Retinal pigment epithelial cell (primary cell): Measurements from ENCODE around the gene USHBP1.

Experiments used
- DNase-seq: peaks from one replicate; pipeline ENCODE4 v3.0.0-alpha.2; 2010; ENCODE audit warnings: low read depth
- H3K4me3 ChIP-seq: 2 replicates; pipeline ENCODE4 v1.5.1; 2011; ENCODE audit warnings: mild to moderate bottlenecking, low read length, control low read depth, moderate library complexity
- TF ChIP-seq, protein P1 (sequence below): conservative IDR thresholded peaks from 2 replicates; pipeline ENCODE4 v1.5.1; 2011; ENCODE audit warnings: low read depth, low read length, control low read depth, inconsistent platforms

Gene USHBP1

DNA sequence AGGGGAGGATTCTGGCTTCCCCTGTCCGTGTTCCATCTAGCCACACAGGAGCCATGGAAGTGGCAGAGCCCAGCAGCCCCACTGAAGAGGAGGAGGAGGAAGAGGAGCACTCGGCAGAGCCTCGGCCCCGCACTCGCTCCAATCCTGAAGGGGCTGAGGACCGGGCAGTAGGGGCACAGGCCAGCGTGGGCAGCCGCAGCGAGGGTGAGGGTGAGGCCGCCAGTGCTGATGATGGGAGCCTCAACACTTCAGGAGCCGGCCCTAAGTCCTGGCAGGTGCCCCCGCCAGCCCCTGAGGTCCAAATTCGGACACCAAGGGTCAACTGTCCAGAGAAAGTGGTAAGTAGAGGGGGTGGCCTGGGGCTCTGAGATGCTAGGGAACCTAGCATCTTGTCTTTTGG is 4.2 kb upstream of the USHBP1 start:
- no peak for DNase-seq
- H3K4me3 ChIP-seq, result no peak overlapping the region
- TF ChIP-seq, protein P1, sequence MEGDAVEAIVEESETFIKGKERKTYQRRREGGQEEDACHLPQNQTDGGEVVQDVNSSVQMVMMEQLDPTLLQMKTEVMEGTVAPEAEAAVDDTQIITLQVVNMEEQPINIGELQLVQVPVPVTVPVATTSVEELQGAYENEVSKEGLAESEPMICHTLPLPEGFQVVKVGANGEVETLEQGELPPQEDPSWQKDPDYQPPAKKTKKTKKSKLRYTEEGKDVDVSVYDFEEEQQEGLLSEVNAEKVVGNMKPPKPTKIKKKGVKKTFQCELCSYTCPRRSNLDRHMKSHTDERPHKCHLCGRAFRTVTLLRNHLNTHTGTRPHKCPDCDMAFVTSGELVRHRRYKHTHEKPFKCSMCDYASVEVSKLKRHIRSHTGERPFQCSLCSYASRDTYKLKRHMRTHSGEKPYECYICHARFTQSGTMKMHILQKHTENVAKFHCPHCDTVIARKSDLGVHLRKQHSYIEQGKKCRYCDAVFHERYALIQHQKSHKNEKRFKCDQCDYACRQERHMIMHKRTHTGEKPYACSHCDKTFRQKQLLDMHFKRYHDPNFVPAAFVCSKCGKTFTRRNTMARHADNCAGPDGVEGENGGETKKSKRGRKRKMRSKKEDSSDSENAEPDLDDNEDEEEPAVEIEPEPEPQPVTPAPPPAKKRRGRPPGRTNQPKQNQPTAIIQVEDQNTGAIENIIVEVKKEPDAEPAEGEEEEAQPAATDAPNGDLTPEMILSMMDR, result no peak

- DNase-seq, result peak; percentile 97
- TF ChIP-seq, protein P1, result no peak
- peak within 1 kb of the TSS; percentile 99 for H3K4me3 ChIP-seq
These were observed 2.6 kb upstream of the USHBP1 start, which contains the start of gene BABAM1 for GRCh38 chr19:17266975-17267788. TSS of gene BABAM1 (plus strand) at chr19:17267443. CDS start at chr19:17268807, 1,364 bp downstream.

DNA sequence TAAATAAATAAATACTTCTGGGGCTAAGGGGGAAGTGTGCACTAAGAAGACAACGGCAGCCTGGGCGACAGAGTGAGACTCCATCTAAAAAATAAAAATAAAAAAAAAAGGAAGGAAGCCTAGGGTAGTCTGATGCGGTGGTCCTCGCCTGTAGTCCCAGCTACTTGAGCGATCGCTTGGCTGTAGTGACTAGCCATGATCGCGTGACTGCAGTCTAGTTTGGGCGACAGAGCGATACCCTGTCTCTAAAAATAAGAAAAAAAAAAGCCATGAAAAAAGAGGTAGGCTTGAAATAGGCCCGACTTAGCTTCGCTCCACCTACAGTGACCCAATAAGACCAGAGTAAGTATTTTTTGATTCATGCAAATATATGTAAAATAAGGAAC is 2.0 kb upstream of the USHBP1 start:
- TF ChIP-seq, protein P1, result no peak
- no peak for DNase-seq
- H3K4me3 ChIP-seq, result no peak overlapping the region

GRCh38 chr19:17266026-17266425 is 1.5 kb upstream of the USHBP1 start:
- no peak for DNase-seq
- H3K4me3 ChIP-seq, result no peak overlapping the region
- TF ChIP-seq, protein P1, result no peak

GRCh38 chr19:17263712-17264640 is 569 bp downstream of the USHBP1 start:
- DNase-seq, result no peak
- TF ChIP-seq, protein P1, result no peak
- H3K4me3 ChIP-seq, result no peak overlapping the region

DNA sequence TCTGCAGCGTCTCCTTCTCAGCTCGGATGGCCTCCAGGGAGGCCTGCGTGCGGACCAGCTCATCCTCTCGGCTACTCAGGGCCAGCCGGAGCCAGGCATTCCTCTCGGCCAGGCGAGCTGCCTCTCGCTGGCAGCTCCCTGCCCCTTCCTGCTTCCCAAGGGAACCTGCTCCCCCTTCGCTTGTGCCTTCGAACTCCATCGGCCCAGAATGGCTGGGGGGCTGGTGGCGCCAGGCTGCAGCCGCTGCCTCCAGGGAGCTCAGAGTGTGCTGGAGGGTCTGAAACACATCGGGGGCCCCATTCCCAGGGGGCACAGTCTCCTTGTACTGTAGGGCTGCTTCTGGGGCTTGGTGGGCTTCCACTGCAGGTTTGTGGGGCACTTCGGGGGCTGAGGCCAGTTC is 2.0 kb downstream of the USHBP1 start:
- DNase-seq, result no peak
- H3K4me3 ChIP-seq, result no peak overlapping the region
- TF ChIP-seq, protein P1, result no peak
